Body of pancreas (tissue), 4 donors: ENCODE data around the gene MAP3K2. TPM values are rescaled to one million over a fixed set of nuclear protein-coding genes. Genes with fewer than 3 reads are reported as not detected.

Experiments used
- ATAC-seq: fragments of 150-250 bp; one replicate; pipeline ENCODE4 v1.9.1; 2016
- DNase-seq, 4 donors: peaks; one replicate each; pipeline ENCODE4 v3.0.0-alpha.2; 2019
- H3K27ac ChIP-seq, 4 donors: fragments of 200-600 bp; sonication (generic); 1 replicate in 3 of 4; 2 replicates in 1 of 4; pipeline versions ENCODE4 v1.5.1 to v1.6.1; 2016 to 2019; ENCODE audit warnings: mild to moderate bottlenecking in 1 of 4, mixed read lengths in 1 of 4, moderate library complexity in 1 of 4
- H3K27me3 ChIP-seq, 2 donors: fragments of 200-600 bp; sonication (generic); one replicate each; pipeline ENCODE4 v1.6.0; 2016; ENCODE audit warnings: mild to moderate bottlenecking in 1 of 2
- H3K36me3 ChIP-seq, 2 donors: fragments of 200-600 bp; sonication (generic); replicated peaks in 1 of 2; 2 replicates each; pipeline ENCODE4 v1.5.1; 2016; ENCODE audit warnings: low read depth in 2 of 2; ENCODE audit not compliant: insufficient read depth in 1 of 2
- H3K4me1 ChIP-seq: fragments of 200-600 bp; sonication (generic); one replicate; pipeline ENCODE4 v1.6.0; 2016
- H3K4me3 ChIP-seq, 2 donors: fragments of 200-600 bp; sonication (generic); 1 replicate in 1 of 2; 2 replicates in 1 of 2; pipeline ENCODE4 v1.5.1; 2016 to 2019
- H3K9me3 ChIP-seq, 3 donors: fragments of 200-600 bp; sonication (generic); 1 replicate in 2 of 3; 2 replicates in 1 of 3; pipeline ENCODE4 v1.5.1; 2016
- CTCF ChIP-seq, 7 experiments: fragments of 450-650 bp in 4 of 7; fragments of 200-600 bp in 3 of 7; sonication (generic) in 3 of 7; IDR thresholded peaks; one replicate each; pipeline ENCODE4 v1.5.1; 2016 to 2019; ENCODE audit warnings: antibody characterized with exemption in 7 of 7
- POLR2A ChIP-seq, 3 donors: fragments of 450-650 bp; IDR thresholded peaks; one replicate each; pipeline ENCODE4 v1.6.1; 2016; ENCODE audit warnings: antibody characterized with exemption in 3 of 3, mild to moderate bottlenecking in 2 of 3
- WGBS, 2 donors: methylation state at CpG; one replicate each; pipeline ENCODE4 v1.1.5; 2017; 5-methylcytosine and 5-hydroxymethylcytosine counted together
- intact Hi-C: fragments of 100-400 bp; cut with DNase I; formaldehyde crosslinking; loops from one replicate; pipeline ENCODE4 v1.15.1; 2023
- total RNA-seq, 2 donors: library from RNA; depleted of rRNA; stranded (reverse); fragments of >200 nt; gene quantifications; one replicate each; pipeline ENCODE4 v1.1.0, GENCODE V29; 2016

MAP3K2 gene
- total RNA-seq, 2 donors from 2014 or later: 27.8 to 35.3 TPM

- no peak overlapping the region for H3K27ac ChIP-seq
- intact Hi-C loops: no loop called here
- WGBS, 2 donors: 69 to 92% methylated on average over 5 of the region's 5 CpGs
Measured at GRCh38 chr2:127389778-127390435, 2.1 kb upstream of the MAP3K2 start.

GRCh38 chr2:127388423-127389164, 819 bp upstream of the MAP3K2 start:
- Histone ChIP-seq H3K4me1 (peaks cover 36% of the 10 kb centered on the region), H3K36me3 (no peaks in the 10 kb centered on the region)
- WGBS, 2 donors: 30 to 35% methylated on average over 8 of the region's 8 CpGs

More at GRCh38 chr2:127389778-127390435, 2.1 kb upstream of the MAP3K2 start:
- Histone ChIP-seq H3K4me3 (no peak overlapping the region), H3K27me3 (no peaks in the 10 kb centered on the region), H3K9me3 (no peaks in the 10 kb centered on the region), H3K4me1 (peaks cover 33% of the 10 kb centered on the region), H3K36me3 (no peaks in the 10 kb centered on the region)
- DNase-seq: no peak
- no peak for TF ChIP-seq CTCF (IDR thresholded peaks at IDR 0.05)
- no peak for TF ChIP-seq POLR2A (IDR thresholded peaks at IDR 0.05)
- no peak for ATAC-seq

DNA sequence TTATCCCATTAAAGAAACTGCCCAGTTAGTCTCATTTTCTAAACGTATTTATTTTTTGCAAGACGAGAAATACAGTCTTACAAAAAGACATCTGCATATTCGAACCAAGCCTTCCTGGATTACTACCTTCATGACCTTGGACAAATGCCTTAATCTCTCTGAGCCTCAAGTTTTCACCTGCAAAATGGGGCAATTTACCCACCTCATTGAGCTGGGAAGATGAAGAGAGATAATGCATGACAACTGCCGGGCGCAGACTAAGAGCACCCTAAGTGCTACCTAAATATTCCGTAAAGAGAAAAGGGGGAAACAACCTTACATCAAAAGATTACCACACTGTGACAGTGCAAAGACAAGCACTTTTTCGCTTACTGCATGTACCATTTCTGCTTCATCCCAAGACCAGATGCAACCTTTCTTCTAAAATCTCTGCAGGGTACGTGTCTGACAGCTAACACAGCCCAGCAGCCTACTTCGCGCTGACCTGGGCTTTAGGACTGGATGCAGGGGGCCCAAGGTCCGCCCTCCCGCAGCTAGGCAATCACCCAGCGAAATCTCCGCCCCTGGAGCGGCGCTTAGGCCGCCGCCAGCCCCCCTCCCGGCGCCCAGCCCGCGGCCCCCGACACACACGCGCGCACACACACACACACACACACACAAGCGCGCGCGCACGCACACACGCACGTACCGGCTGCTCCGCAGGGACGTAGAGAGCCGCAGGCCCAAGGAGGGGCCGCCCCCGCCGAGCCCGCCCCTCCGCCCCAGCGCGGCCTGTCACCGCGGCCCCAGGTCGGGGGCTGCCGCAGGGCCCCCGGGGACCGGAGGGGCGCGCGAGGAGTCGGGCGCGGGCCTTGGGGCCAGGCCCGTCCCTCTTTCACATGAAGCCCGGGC, 766 bp downstream of the MAP3K2 start:
- intact Hi-C loops: no loop called here
- WGBS, 2 donors: 0 to 1% methylated on average over 9 to 18 of the region's 58 CpGs
- Histone ChIP-seq H3K4me1 (peaks cover 48% of the 10 kb centered on the region), H3K9me3 (no peaks in the 10 kb centered on the region), H3K36me3 (no peaks in the 10 kb centered on the region), H3K27ac (peak overlapping the region; percentile 92 to 100 (median 98)), H3K4me3 (peak overlapping the region; percentile 40 to 61), H3K27me3 (no peaks in the 10 kb centered on the region)
- no peak for TF ChIP-seq POLR2A (IDR thresholded peaks at IDR 0.05)
- no peak for TF ChIP-seq CTCF (IDR thresholded peaks at IDR 0.05)
- ATAC-seq (peak; percentile 77), DNase-seq (peak; percentile 80 to 91 (median 90))

More at GRCh38 chr2:127388423-127389164, 819 bp upstream of the MAP3K2 start:
- TF ChIP-seq POLR2A (IDR thresholded peaks at IDR 0.05) (no peak), CTCF (IDR thresholded peaks at IDR 0.05) (no peak)
- no peak overlapping the region for H3K4me3 ChIP-seq
- DNase-seq (no peak), ATAC-seq (peak; percentile 7)
- H3K27me3 ChIP-seq: no peaks in the 10 kb centered on the region
- intact Hi-C loops: no loop called here
- H3K9me3 ChIP-seq: no peaks in the 10 kb centered on the region
- H3K27ac ChIP-seq: peak overlapping the region; percentile 92 to 100 (median 98)

DNA sequence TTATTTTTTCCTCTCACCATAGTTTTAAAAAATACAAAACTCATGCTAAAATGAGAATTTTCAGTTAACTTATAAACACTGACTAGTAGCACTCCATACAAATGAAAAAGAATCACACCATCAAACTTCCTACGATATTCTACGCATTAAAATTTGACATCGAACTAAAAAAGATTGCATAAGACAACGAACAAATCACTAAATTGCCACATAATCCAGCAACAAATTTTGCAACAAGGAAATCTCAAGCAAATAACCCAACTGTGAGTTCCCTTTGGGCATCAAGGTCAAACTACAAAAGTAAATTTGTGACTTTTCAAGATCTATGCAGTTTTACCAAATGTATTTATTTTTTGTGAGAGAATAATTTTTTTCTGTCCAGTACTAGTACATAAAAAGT, 1.5 kb downstream of the MAP3K2 start:
- WGBS, 2 donors: 5 to 10% methylated on average over 4 of the region's 4 CpGs
- intact Hi-C loops: no loop called here
- ATAC-seq: no peak
- H3K4me1 ChIP-seq: peaks cover 56% of the 10 kb centered on the region
- DNase-seq: no peak
- no peaks in the 10 kb centered on the region for H3K27me3 ChIP-seq
- H3K36me3 ChIP-seq: no peaks in the 10 kb centered on the region
- H3K4me3 ChIP-seq: peak overlapping the region in 1 of 2 donors; percentile 40
- H3K9me3 ChIP-seq: no peaks in the 10 kb centered on the region
- peak overlapping the region in 2 of 4 donors; percentile 99 to 100 for H3K27ac ChIP-seq
- TF ChIP-seq CTCF (IDR thresholded peaks at IDR 0.05) (no peak), POLR2A (IDR thresholded peaks at IDR 0.05) (no peak)
